ENCODE data around the gene RBP4.
"Not testable (repeated sequence)": the region's sequence is repeated elsewhere in the genome, so short reads cannot be mapped to it uniquely, and the experiment has no call there.

RBP4 gene

GRCh38 chr10:93550606-93551005 is 50.4 kb downstream of the RBP4 start:
- WGBS (ENCODE audit: extremely low coverage, insufficient coverage, low lambda C conversion rate) = no CpG with 5 or more reads among the region's 4 CpGs
- Histone ChIP-seq H3K27me3 (ENCODE audit: insufficient read depth, low read length, poor library complexity) (no peaks in the 10 kb centered on the region), H4K5ac (ENCODE audit: low read length) (no peak overlapping the region), H3K9ac (ENCODE audit: low read length) (no peak overlapping the region), H3K79me1 (ENCODE audit: low read length) (no peaks in the 10 kb centered on the region), H2BK5ac (ENCODE audit: low read length) (no peak overlapping the region), H3K79me2 (ENCODE audit: control insufficient read depth, insufficient read depth, low read length) (no peaks in the 10 kb centered on the region), H3K4ac (ENCODE audit: low read depth, low read length) (no peak overlapping the region), H3K23ac (ENCODE audit: low read length) (no peak overlapping the region), H4K8ac (ENCODE audit: low read depth, low read length) (no peak overlapping the region), H3K27ac (ENCODE audit: low read depth, low read length) (no peak overlapping the region), H3K36me3 (ENCODE audit: control insufficient read depth, insufficient read depth, low read length) (no peaks in the 10 kb centered on the region), H3K56ac (ENCODE audit: low read length) (no peak overlapping the region), H2BK15ac (replicated peaks; ENCODE audit: low read depth) (no peak overlapping the region), H3K4me3 (ENCODE audit: low read length) (no peak overlapping the region), H3K18ac (ENCODE audit: low read length) (no peak overlapping the region), H3K4me2 (ENCODE audit: low read length) (no peak overlapping the region), H3K4me1 (ENCODE audit: control insufficient read depth, low read depth, low read length) (no peaks in the 10 kb centered on the region), H2AK5ac (ENCODE audit: low read length) (no peak overlapping the region), H2BK120ac (ENCODE audit: low read depth, low read length) (no peak overlapping the region)
- no peak for DNase-seq

GRCh38 chr10:93548376-93549071 is 52.5 kb downstream of the RBP4 start:
- H2AK5ac ChIP-seq (ENCODE audit: low read length) = no peak overlapping the region
- H3K4me1 ChIP-seq (ENCODE audit: control insufficient read depth, low read depth, low read length) = no peaks in the 10 kb centered on the region
- H4K5ac ChIP-seq (ENCODE audit: low read length) = no peak overlapping the region
- H3K23ac ChIP-seq (ENCODE audit: low read length) = no peak overlapping the region
- H3K36me3 ChIP-seq (ENCODE audit: control insufficient read depth, insufficient read depth, low read length) = no peaks in the 10 kb centered on the region
- H3K4me2 ChIP-seq (ENCODE audit: low read length) = no peak overlapping the region
- no peak overlapping the region for H2BK5ac ChIP-seq (ENCODE audit: low read length)
- H3K56ac ChIP-seq (ENCODE audit: low read length) = no peak overlapping the region
- H3K4ac ChIP-seq (ENCODE audit: low read depth, low read length) = no peak overlapping the region
- H4K8ac ChIP-seq (ENCODE audit: low read depth, low read length) = no peak overlapping the region
- WGBS (ENCODE audit: extremely low coverage, insufficient coverage, low lambda C conversion rate) = no CpG with 5 or more reads among the region's 5 CpGs
- no peak for DNase-seq
- H3K27ac ChIP-seq (ENCODE audit: low read depth, low read length) = no peak overlapping the region
- no peak overlapping the region for H2BK120ac ChIP-seq (ENCODE audit: low read depth, low read length)
- no peak overlapping the region for H3K18ac ChIP-seq (ENCODE audit: low read length)
- H3K27me3 ChIP-seq (ENCODE audit: insufficient read depth, low read length, poor library complexity) = no peaks in the 10 kb centered on the region
- H3K4me3 ChIP-seq (ENCODE audit: low read length) = no peak overlapping the region
- H3K79me1 ChIP-seq (ENCODE audit: low read length) = no peaks in the 10 kb centered on the region
- H3K79me2 ChIP-seq (ENCODE audit: control insufficient read depth, insufficient read depth, low read length) = no peaks in the 10 kb centered on the region
- H3K9ac ChIP-seq (ENCODE audit: low read length) = no peak overlapping the region
- no peak overlapping the region for H2BK15ac ChIP-seq (replicated peaks; ENCODE audit: low read depth)

GRCh38 chr10:93547522-93547921 is 53.5 kb downstream of the RBP4 start:
- H3K27ac ChIP-seq (ENCODE audit: low read depth, low read length) = no peak overlapping the region
- no peak overlapping the region for H2AK5ac ChIP-seq (ENCODE audit: low read length)
- H3K23ac ChIP-seq (ENCODE audit: low read length) = no peak overlapping the region
- H3K79me2 ChIP-seq (ENCODE audit: control insufficient read depth, insufficient read depth, low read length) = no peaks in the 10 kb centered on the region
- H2BK15ac ChIP-seq (replicated peaks; ENCODE audit: low read depth) = no peak overlapping the region
- no peak overlapping the region for H3K9ac ChIP-seq (ENCODE audit: low read length)
- no peak for DNase-seq
- H3K36me3 ChIP-seq (ENCODE audit: control insufficient read depth, insufficient read depth, low read length) = no peaks in the 10 kb centered on the region
- no peak overlapping the region for H3K4me2 ChIP-seq (ENCODE audit: low read length)
- no peak overlapping the region for H4K8ac ChIP-seq (ENCODE audit: low read depth, low read length)
- no peak overlapping the region for H3K56ac ChIP-seq (ENCODE audit: low read length)
- H3K18ac ChIP-seq (ENCODE audit: low read length) = no peak overlapping the region
- H3K4me3 ChIP-seq (ENCODE audit: low read length) = no peak overlapping the region
- no peaks in the 10 kb centered on the region for H3K27me3 ChIP-seq (ENCODE audit: insufficient read depth, low read length, poor library complexity)
- no peak overlapping the region for H3K4ac ChIP-seq (ENCODE audit: low read depth, low read length)
- H4K5ac ChIP-seq (ENCODE audit: low read length) = no peak overlapping the region
- H2BK120ac ChIP-seq (ENCODE audit: low read depth, low read length) = no peak overlapping the region
- H2BK5ac ChIP-seq (ENCODE audit: low read length) = no peak overlapping the region
- no peaks in the 10 kb centered on the region for H3K4me1 ChIP-seq (ENCODE audit: control insufficient read depth, low read depth, low read length)
- H3K79me1 ChIP-seq (ENCODE audit: low read length) = no peaks in the 10 kb centered on the region

- not testable (repeated sequence) for H3K9ac ChIP-seq (ENCODE audit: low read length); H3K4me2 ChIP-seq (ENCODE audit: low read length); H3K56ac ChIP-seq (ENCODE audit: low read length); H2BK15ac ChIP-seq (replicated peaks; ENCODE audit: low read depth); H3K23ac ChIP-seq (ENCODE audit: low read length); H3K27me3 ChIP-seq (ENCODE audit: insufficient read depth, low read length, poor library complexity); H2BK5ac ChIP-seq (ENCODE audit: low read length); H2BK120ac ChIP-seq (ENCODE audit: low read depth, low read length); H4K5ac ChIP-seq (ENCODE audit: low read length); H3K18ac ChIP-seq (ENCODE audit: low read length); H3K79me1 ChIP-seq (ENCODE audit: low read length); H3K36me3 ChIP-seq (ENCODE audit: control insufficient read depth, insufficient read depth, low read length); DNase-seq; H3K79me2 ChIP-seq (ENCODE audit: control insufficient read depth, insufficient read depth, low read length); H2AK5ac ChIP-seq (ENCODE audit: low read length); H4K8ac ChIP-seq (ENCODE audit: low read depth, low read length); H3K27ac ChIP-seq (ENCODE audit: low read depth, low read length); H3K4me1 ChIP-seq (ENCODE audit: control insufficient read depth, low read depth, low read length); H3K4ac ChIP-seq (ENCODE audit: low read depth, low read length); H3K4me3 ChIP-seq (ENCODE audit: low read length)
- no CpG with 5 or more reads among the region's 8 CpGs for WGBS (ENCODE audit: extremely low coverage, insufficient coverage, low lambda C conversion rate)
Measured at GRCh38 chr10:93546995-93547394, 54.0 kb downstream of the RBP4 start.

- H3K79me2 ChIP-seq (ENCODE audit: control insufficient read depth, insufficient read depth, low read length) = no peaks in the 10 kb centered on the region
- H4K8ac ChIP-seq (ENCODE audit: low read depth, low read length) = no peak overlapping the region
- no peak overlapping the region for H2BK120ac ChIP-seq (ENCODE audit: low read depth, low read length)
- no peak overlapping the region for H3K18ac ChIP-seq (ENCODE audit: low read length)
- DNase-seq = no peak
- H3K27ac ChIP-seq (ENCODE audit: low read depth, low read length) = no peak overlapping the region
- H3K4me3 ChIP-seq (ENCODE audit: low read length) = no peak overlapping the region
- no peak overlapping the region for H4K5ac ChIP-seq (ENCODE audit: low read length)
- H3K4me1 ChIP-seq (ENCODE audit: control insufficient read depth, low read depth, low read length) = no peaks in the 10 kb centered on the region
- H3K36me3 ChIP-seq (ENCODE audit: control insufficient read depth, insufficient read depth, low read length) = no peaks in the 10 kb centered on the region
- no peak overlapping the region for H2AK5ac ChIP-seq (ENCODE audit: low read length)
- no peak overlapping the region for H3K4ac ChIP-seq (ENCODE audit: low read depth, low read length)
- no peak overlapping the region for H2BK5ac ChIP-seq (ENCODE audit: low read length)
- H3K9ac ChIP-seq (ENCODE audit: low read length) = no peak overlapping the region
- no peaks in the 10 kb centered on the region for H3K79me1 ChIP-seq (ENCODE audit: low read length)
- H3K56ac ChIP-seq (ENCODE audit: low read length) = no peak overlapping the region
- H3K27me3 ChIP-seq (ENCODE audit: insufficient read depth, low read length, poor library complexity) = no peaks in the 10 kb centered on the region
- WGBS (ENCODE audit: extremely low coverage, insufficient coverage, low lambda C conversion rate) = no CpG with 5 or more reads among the region's 10 CpGs
- no peak overlapping the region for H3K4me2 ChIP-seq (ENCODE audit: low read length)
- H3K23ac ChIP-seq (ENCODE audit: low read length) = no peak overlapping the region
- H2BK15ac ChIP-seq (replicated peaks; ENCODE audit: low read depth) = no peak overlapping the region
Measured at GRCh38 chr10:93542358-93542791, 58.7 kb downstream of the RBP4 start.
